Measurements from ENCODE around the gene EML6.
"Not testable (repeated sequence)": the region's sequence is repeated elsewhere in the genome, so short reads cannot be mapped to it uniquely, and the experiment has no call there.

The EML6 gene

GRCh38 chr2:54965425-54965824 lies 242.0 kb downstream of the EML6 start:
- no peak for DNase-seq (ENCODE audit: low read depth, low spot score)

DNA sequence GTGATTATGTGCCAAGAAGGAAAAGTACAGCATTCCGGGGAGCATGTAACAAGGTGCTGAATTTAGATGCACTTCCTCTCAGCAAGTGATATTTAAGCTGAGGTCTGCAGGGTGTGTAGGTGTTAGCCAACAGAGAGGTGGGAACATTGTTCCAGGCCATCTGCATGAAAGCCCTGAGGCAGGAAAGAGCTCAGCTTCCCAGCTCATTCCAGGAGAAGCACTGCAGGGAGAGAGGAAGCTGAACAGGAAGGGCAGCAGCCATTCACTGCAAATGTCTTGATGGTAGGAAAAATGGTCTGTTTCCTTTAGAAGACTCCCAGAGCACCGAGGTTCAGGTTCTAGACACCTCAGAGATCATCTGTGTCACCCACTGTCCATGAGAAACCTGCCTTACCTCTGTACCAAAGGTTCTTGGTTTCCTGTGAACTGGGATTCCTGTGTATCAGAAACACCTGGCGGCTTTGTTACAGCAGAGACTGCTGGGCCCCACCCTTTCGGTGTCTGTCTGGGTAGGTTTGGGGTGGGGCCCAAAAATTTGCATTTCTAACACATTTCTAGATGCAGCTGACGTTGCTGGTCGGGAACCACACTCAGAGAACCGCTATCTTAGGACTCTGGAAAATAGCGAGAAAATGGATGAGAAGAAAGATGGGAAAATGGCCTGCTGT lies 242.8 kb downstream of the EML6 start:
- DNase-seq (ENCODE audit: low read depth, low spot score) = no peak

DNA sequence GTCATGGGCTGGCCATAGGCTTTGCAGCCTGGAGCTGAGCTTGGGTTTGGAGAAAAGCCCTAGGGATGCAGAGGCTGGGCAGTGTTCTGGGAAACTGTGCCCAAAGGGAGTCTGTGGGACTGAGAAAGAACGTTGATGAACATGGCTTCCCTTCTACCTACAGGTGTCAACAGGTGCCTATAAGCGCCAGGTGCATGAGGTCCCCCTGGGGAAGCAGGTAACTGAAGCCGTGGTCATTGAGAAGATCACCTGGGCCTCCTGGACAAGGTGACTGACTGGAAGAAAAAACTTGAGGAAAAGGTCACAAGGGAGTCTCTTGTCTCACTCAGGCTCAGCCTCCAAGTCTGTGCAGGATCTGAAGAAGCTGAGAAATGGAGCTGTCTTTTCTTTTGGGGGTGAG lies 243.4 kb downstream of the EML6 start:
- no peak for DNase-seq (ENCODE audit: low read depth, low spot score)

DNA sequence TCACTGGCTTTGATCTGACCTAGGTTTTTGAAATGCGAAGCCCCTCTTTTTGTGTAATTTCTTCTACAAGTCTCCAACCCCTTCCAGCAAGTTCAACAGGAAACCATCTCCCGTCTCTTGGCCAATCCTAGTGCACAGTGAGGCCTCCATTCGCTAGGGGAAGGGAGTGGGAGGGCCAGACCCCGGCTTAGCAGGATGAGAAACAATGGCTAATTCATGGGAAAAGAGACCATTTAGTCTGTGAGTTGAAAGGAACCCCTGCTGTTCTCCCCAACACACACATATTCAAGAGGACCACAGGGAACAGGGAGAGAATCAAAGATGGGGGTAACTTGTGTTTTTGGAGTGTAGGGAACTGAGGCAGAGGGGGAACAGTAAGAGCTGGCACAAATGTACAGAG lies 243.8 kb downstream of the EML6 start:
- no peak for DNase-seq (ENCODE audit: low read depth, low spot score)

DNA sequence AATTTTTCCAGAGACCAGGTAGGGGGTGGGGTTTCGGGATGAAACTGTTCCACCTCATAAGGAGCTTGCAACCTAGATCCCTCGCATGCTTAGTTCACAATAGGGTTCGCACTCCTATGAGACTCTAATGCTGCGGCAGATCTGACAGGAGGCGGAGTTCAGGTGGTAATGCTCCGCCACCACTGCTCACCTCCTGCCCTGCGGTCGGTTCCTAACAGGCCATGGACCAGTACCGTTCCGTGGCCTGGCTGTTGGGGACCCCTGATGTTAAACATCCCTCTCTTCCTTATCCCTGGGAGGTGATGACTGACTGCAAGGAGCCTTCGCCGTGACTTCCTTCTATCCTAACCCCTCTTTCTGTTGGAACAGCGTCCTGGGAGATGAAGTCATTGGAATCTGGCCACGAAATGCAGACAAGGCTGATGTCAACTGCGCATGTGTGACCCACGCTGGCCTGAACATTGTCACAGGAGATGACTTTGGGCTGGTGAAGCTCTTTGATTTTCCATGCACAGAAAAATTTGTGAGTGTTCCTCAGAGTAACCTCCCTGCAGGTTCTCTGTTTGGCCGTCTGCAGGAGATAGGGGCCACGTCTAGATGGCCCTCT lies 244.4 kb downstream of the EML6 start:
- no peak for DNase-seq (ENCODE audit: low read depth, low spot score)

DNA sequence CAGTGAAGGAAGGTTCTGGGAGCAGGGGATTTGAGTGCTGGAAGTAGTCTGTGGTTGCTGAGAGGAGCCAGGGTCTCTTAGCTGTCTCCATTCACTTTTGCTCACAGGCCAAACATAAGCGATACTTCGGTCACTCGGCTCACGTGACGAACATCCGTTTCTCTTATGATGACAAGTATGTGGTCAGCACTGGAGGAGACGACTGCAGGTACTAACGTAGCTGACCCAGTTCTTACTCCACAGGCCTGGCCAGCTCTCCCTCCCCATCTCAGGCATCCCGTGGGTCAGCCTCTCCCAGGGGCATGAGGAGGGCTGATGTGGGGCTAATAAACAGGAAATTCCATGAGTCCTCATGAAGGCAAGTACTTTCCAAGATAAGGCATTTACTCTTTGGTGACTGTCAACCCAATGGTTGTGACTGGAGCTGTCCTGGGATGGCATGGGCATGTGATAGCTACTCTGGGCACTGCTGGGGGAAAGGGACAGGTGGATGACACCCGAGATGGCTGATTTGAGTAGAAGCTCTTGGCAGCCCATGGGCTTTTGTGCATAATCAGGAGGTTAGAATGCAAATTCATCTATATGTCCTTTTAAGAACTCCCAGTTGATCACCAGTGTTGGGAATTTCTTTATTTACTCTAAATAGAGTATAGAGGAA lies 245.2 kb downstream of the EML6 start:
- no peak for DNase-seq (ENCODE audit: low read depth, low spot score)

- no peak for DNase-seq (ENCODE audit: low read depth, low spot score)
These were observed 246.0 kb downstream of the EML6 start for GRCh38 chr2:54969295-54969939.

DNA sequence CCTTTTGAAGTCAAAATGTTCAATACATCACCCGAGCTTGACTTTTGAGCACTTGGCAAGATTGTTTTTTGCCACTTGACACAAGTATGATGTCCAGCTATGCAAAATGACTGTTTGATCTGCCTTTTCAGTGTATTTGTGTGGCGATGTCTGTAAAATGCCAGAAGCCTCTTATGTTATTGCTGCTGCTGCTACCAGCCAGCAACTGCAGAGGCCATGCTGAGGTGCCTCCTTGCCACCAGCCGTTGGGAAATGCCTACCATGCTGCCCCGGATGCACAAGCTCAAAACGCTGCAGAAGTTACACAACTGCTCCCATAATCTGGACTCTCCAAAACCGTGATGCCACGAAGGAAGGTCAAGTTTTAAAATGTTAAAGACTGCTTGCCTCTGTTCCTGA lies 246.5 kb downstream of the EML6 start:
- no peak for DNase-seq (ENCODE audit: low read depth, low spot score)

- DNase-seq (ENCODE audit: low read depth, low spot score) = no peak
These were observed 251.7 kb downstream of the EML6 start for GRCh38 chr2:54975175-54975574.

DNA sequence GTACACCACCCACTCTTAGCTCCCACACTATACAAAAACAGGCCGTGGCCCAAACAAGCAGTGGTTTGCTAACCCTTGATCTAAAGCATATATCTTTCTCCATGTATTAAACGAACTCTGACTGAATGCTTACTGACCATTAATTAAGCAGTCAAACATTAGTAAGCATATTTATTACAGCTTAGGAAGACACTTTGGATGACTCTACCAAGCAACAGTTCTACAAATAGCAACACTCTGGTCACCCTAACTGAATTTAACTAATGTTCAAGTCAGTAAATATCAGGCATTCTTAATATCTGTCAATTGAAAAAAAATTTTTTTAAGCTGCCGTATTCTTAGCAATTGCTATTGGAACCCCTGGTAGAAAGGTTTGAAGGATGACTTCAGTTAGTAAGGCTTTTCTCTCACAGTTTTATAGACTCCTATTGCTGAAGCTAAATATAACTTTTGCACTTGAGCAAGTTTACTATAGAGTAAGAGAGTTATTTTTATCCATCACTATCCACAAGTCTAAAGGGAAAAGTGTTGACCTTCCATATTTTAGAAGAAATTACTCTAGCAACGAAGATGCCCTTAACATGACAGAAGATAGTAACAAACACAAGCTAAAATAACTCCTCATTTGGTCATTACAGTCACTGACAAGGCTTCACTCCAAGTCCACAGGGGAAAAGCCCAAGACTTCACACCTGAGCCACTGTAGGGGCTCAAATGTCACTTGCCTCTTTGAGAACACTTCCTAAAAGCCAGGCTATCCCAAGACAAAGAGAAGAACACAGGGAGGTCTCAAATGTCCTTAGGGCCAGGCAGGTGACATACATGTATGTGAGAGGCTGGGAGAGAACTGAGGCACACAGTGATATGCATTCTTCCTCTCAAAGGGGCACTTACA lies 252.4 kb downstream of the EML6 start:
- no peak for DNase-seq (ENCODE audit: low read depth, low spot score)

- DNase-seq (ENCODE audit: low read depth, low spot score) = no peak
These were observed 253.7 kb downstream of the EML6 start for GRCh38 chr2:54977149-54977548.

DNA sequence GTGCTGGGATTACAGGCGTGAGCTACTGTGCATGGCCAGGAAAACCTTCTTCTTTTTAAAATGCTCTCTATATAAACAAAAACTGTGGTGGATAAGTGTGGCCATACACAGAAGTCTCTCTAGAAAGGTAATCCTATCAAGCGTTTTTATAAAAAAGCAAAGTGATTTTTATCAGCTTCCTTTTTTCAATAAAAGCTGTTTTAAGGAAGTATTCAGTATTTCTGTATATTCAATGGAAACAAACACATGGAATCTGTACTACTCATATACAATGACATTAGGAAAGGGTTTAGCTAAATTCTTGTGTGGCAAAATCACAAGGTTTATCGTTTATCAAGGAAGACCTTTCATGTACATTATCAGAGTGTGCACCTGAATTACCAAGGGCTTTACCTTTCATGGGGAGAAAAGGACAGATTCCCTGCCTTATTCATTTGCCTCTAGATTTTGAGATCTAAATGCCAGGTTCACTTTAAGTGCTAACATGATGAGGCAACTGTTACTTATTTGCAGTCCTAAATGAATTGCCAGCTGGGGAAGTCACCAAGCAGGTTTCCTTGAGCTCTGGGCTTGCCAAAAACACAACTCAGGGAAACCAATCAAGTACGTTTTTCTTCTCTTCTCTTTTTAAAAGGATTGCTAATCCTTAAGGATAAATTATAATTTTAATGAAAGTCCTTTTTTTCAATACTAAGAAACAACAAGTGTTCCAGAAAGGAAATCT lies 256.0 kb downstream of the EML6 start:
- no peak for DNase-seq (ENCODE audit: low read depth, low spot score)

DNA sequence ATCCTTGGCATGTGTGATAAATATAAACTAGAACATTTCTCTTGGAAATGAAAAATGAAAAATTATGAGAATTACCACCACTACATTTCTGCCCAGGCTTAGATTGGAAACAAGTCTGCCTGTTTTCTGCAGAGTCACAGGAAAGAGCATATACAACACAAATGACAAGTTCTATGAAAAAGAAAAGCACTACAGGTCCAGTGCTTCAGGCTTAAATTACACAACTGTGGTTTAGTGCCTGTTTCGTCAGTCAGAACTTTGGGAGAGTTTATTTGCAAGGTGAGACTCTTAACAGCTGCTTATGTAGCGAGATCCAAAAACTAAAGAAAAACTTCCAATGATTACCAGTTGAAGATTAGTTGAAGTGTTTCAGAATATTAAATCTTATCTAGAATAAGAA lies 257.9 kb downstream of the EML6 start:
- DNase-seq (ENCODE audit: low read depth, low spot score) = no peak

GRCh38 chr2:54983345-54984220 lies 260.1 kb downstream of the EML6 start:
- no peak for DNase-seq (ENCODE audit: low read depth, low spot score)

DNA sequence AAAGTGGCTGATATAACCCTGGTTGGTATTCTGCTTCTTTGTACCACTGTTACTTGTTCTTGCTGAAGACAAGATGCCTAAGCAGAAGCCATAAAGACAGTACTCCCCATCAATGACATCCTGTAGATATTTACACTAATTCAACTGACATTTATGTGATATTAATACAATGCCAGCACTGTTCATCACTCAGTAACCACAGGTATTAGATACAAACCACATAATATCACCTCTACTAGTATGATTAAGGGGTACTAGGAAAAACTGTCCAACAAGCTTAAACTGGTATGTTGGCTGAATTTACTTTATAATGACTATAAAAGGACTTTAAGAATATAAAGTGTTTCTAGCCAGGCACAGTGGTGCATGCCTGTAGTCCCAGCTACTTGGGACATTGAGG lies 261.0 kb downstream of the EML6 start:
- no peak for DNase-seq (ENCODE audit: low read depth, low spot score)

- DNase-seq (ENCODE audit: low read depth, low spot score) = no peak
These were observed 262.8 kb downstream of the EML6 start for GRCh38 chr2:54986264-54986663.

GRCh38 chr2:54988612-54989011 lies 265.1 kb downstream of the EML6 start:
- DNase-seq (ENCODE audit: low read depth, low spot score) = no peak

DNA sequence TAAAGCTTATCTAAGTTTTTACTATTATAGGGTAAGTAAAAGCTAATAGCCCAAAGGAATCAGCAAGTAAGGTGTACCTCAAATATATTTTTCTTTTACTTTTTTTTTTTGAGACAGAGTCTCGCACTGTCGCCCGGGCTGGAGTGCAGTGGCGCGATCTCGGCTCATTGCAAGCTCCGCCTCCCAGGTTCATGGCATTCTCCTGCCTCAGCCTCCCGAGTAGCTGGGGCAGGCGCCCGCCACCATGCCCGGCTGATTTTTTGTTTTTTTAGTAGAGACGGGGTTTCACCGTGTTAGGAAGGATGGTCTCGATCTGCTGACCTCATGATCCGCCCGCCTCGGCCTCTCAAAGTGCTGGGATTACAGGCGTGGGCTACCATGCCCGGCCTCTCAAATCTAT lies 267.2 kb downstream of the EML6 start:
- DNase-seq (ENCODE audit: low read depth, low spot score) = not testable (repeated sequence)

DNA sequence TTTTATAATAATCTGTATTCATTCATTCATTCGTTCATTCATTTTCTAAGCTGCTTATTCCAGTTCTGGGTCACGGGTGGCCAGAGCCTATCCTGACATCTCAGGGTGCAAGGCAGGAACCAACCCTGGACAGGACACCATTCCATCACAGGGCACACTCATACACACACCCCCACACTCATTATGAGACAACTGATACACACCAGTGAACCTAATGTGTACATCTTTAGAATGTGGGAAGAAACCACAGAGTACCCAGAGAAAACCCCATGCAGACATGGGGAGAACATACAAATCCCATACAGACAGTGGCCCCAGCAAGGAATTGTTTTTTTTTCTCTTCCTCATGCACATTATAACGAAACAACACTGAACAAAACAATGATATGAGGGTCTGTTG lies 272.1 kb downstream of the EML6 start:
- no peak for DNase-seq (ENCODE audit: low read depth, low spot score)

GRCh38 chr2:54997826-54998225 lies 274.4 kb downstream of the EML6 start:
- no peak for DNase-seq (ENCODE audit: low read depth, low spot score)

Data from activated naive CD8-positive, alpha-beta T cell treated with anti-CD3 and anti-CD28 coated beads, Interleukin-2, amount 50 U/mL, for 16 hours (primary cell).